Measurements from ENCODE around the gene THADA.
"Not testable (repeated sequence)": the region's sequence is repeated elsewhere in the genome, so short reads cannot be mapped to it uniquely, and the experiment has no call there.

Gene THADA

DNA sequence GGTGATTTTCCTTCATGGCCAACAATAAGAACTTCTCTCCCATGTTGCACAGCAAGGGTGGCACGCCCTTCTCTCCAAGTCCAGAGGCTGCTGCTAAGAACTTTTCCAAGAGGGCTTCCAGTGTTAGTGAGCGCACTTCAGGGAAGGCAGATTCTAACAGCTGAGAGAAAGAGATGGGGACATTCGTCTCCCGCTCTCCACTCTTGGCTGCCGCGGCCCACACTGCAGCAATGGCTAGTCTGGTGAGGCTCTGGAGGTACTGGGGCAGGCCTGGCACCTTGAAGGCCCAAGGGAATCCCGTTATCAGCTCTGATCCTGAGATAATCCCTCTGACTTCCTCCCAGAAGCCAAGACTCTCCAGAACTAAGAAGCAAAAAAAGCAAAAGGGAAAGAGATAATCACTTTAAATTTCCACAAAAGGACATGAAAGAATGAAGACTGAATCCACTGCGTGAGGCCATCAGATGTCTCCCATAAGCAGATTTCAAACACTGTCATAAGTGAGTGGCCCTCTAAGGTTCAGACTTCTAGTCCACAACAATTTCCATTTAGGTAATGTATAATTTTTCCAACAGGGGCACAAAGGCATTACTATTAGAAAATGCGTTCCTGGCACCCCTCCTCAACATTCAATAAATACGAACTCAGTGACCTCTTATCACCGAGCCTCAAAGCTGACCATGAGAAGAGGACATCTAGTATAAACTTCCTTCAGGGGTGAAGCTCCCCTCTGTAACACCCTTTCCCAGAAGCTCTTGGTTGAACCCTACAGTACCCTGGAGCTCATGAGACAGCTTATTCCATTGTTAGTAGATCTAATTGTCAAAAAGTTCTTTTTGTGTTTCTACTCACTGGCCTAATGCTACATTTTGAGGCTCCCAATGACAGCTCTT lies 302.7 kb downstream of the THADA start:
- DNase-seq: no peak

DNA sequence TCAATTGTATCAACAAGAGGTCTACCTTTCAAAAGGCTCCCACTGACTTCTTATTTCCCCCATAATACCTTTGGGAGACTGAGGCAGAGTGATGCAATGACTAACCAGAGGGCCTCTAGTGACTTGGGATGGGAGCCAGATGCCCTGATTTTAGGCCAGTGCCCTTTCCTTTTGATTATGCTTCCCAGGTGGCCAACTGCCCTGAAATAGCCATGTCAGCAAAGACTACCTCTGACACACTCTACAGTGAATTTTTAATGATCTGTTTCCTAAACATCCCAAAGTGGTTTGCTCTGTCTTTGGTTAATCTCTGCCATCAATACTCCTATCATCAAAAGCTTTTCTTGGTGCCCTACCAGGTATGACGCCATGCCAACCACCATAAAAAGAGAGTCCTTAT lies 303.5 kb downstream of the THADA start:
- DNase-seq: no peak

DNA sequence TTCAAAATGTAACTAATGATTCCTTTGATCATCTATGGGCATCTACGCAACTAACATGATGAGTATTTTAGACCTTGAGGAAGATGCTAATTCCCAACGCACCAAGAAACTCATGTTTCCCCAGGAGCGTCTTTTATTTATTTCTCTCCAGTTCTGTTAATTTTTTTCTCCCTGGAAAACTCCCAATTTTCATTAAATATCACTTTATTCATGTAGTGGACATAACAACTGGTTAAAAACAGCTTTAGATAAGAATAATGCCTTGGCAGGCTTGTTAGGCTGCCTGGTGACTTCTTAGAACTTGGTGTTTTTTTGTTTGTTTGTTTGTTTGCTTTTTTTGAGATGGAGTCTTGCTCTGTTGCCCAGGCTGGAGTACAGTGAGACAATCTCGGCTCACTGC lies 306.5 kb downstream of the THADA start:
- DNase-seq: no peak

DNA sequence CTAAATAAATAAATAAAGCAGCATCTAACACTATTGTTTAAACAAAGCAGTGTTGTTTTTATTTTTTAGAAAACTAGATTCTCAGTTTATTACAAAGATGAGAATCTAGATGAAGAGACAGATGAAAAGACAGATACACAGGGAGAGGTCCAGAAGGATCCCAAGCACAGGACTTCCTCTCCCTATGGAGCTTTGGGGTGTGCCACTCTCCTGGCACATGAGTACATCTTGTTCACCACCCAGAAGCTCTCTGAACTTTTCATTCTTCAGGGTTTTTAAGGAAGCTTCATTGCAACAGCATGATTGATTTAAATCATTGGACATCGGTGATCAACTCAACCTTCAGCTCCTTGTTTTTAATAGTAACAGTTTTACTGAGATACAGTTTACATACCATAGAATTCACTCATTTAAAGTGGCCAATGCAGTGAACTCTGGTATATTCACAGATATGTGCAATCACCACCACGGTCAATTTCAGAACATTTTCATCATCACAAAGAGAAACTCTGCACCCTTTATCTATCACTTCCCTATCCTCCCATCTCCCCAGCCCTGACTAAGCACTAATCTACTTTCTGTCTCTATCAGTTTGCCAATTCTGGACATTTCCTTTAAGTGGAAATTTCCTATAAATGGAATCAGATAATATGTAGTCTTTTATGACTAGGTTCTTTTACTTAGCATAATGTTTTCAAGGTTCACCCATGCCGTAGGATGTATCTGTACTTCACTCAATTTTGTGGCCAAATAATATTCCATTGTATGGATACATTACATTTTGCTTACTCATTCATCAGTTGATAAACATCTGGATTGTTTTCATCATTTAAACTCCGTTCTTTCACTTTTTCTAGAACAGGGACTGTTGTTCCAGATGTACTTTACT lies 307.2 kb downstream of the THADA start:
- no peak for DNase-seq

DNA sequence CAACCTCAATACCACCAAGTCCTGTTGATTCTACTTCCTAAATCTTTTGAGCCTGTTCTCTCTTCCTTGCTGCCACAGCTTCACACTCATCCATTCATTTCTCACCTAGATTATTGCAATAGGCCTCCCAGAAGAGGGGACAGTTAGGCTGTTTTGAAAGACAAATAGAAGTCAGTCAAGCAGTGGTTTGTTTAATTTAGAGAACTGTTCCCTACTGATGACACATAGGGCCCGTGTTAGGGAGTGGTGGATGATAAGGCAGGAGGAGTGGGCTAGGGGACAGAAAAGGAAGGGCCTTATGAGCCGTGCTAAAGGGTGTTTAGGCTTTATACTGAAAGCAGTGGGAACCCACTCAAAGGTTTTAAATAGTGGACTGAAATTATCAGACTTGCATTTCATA lies 309.9 kb downstream of the THADA start:
- DNase-seq: no peak

DNA sequence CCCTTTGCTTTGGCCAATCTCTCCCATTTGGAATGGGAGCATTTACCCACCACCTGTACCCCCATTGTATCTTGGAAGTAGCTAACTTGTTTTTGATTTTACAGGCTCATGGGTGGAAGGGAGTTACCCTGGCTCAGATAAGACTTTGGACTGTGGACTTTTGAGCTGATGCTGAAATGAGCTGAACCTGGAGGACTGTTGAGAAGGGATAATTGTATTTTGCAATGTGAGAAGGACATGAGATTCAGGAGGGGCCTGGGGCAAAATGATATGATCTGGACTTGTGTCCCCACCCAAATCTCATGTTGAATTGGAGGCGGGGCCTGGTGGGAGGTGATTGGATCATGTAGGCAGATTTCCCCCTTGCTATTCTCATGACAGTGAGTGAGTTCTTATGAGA lies 310.9 kb downstream of the THADA start:
- no peak for DNase-seq

DNA sequence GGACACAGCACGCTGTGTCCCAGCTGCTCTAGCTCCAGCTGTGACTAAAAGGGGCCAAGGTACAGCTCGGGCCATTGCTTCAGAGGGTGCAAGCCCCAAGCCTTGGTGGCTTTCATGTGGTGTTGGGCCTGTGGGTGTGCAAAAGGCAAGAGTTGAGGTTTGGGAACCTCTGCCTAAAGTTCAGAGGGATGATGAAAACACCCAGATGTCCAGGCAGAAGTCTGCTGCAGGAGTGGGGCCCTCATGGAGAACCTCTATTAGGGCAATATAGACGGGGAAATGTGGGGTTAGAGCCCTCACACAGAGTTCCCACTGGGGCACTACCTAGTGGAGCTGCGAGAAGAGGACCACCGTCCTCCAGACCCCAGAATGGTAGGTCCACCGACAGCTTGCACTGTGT lies 311.5 kb downstream of the THADA start:
- not testable (repeated sequence) for DNase-seq

DNA sequence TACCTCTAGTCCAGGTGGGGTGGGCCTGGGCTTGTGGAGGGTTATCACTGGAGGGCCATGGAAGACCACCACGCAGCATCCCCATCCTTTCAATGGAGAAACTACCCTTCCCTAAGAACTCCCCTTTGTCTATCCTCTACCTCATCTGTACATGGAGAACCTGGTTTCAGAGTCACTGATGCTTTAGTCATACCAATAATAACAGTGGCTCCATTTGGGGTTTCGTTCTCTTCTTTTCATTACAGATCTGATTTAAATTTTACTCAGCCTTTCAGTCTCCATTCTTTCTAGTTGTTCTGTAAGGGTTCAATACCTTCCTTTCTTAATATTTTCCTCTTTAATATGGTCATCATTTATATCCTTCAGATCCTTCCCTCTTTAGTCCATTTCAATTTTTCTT lies 314.8 kb downstream of the THADA start:
- no peak for DNase-seq

DNA sequence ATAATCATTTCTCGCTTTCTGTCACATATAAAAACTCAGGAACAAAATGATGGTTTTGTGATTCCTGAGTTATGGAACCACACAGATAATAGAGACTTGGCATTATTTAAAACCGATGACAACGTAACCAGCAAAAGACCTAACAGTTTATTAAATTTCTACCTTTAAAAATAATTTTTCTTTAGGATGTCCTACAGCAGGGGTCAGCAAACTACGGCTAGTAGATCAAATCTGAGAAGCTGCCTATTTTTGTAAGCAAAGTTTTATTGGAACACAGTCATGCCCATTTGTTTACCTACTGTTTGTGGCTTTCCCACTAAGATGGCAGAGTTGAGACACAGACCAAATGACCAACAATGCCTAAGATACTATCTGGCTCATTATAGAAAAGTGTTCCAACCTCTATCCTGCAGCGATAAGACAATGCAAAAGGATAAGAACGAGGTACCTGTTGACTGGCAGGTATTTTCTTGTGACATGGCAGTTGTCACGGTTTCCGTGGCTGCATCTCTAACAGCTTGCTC lies 316.5 kb downstream of the THADA start:
- no peak for DNase-seq

DNA sequence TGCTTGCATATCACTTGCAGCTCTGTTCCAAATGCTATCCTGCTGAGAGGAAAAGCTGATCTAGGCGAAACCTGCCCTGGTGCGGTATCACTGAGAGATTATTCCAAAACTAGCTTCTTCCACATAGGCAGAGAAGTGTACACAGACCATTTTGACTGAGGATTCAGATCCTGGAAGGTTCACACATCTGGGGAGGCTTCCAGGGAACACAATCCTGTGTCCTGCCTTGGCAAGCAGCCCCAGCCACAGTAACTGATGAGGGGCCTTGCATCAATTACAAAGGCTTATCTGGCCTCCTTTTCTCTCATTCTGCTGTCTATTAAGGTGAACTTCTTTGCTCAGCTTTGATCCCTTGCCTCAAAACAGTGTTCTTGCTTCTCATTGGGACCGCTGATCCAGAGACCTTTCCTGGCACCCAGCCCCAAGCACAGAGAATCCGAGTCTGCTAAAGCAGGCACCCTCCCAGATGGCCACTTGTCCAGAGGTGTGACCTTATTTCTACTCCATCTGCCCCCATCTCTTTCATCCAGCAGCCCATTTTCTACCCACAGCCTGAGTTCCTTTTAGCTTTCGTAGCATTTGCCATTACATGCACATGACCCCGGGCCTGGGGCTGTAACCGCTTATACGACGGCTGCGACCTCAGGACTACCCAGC lies 317.1 kb downstream of the THADA start:
- peak; percentile 44 for DNase-seq

DNA sequence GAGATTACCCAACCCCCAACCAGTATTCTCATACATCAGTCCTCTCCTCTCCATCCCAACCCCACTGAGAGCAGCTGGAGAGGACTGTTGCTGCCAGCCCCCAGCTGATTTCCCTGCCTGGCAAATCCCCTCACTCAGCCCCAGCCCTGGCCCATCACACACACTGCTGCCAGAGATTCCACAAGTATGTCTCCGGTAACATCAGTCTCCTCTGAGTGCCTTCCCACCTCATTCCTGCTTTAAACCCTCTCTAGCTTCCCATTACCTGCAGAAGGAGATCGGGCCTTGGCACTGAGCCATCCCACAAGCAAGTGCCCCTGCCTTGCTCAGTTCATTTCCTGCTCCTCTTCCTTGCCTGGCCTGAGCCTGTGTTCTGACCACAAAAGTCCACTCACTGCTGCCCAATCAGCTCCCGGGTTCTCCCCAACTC lies 318.9 kb downstream of the THADA start:
- DNase-seq: peak; percentile 66

DNA sequence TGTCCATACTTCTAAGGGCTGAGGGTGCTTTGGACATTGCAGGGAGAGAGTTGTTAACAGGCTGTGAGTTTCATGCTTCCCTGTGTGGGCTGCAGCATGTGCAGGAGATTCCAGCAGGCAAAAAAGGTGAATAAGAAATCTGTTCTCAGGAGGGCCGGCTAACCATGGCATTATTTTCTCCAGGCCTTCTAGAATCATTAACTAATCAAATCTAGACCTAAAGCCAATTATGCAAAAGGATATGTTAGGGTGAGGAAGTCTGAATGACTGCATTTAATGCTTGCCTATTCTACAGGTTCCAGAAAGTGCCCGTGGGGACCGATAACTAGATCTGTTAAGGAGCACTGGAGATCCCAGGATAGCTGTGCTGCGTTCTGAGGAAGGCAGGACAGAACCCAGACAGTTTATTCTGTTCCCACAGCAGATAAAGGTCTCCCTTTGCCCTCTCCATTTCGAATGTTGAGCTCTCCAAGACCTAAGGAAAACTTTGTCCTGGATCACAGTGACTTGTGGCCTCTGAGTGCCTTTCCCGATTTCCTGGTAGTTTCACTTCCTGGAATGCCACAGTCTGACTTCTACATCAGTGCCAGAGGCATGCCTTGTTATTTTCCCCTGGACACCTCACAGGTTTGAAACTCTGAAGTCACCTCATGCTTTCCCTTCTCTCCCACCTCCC lies 319.4 kb downstream of the THADA start:
- DNase-seq: no peak

DNA sequence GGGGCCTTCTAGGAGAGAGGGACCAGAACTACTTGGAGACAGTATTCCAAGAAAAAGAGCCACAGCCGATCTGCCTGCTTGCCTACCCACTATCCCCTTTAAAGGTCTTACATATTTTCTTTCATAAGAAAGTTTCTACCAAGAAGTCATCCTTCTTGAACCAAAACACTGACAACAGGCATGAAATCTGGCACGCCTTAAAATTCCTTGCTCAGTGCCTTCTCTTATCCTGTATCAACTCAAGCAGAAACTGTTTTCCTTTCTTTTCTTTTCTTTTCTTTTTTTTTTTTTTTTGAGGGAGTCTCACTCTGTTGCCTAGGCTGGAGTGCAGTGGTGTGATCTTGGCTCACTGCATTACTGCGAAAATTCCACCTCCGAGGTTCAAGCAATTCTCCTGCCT lies 321.1 kb downstream of the THADA start:
- no peak for DNase-seq

DNA sequence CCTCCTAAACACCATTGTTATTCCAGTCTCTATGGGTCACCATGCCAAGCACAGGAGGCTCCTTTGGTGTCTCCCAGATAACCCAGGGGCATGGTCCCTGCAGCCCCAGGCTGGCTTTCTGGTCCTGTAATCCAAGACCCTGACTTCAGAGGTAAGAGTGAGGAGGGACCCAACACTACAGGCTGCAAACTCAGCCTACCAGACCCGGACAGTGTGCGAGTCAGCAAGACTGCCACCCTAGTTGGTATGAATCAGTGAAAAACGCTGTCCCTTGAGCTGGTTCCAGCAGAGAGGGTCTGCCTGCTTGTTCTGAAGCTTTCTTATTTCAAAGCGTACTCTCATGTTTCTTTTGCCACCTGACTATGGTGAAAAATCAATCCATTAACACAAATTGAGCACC lies 321.8 kb downstream of the THADA start:
- DNase-seq: no peak

DNA sequence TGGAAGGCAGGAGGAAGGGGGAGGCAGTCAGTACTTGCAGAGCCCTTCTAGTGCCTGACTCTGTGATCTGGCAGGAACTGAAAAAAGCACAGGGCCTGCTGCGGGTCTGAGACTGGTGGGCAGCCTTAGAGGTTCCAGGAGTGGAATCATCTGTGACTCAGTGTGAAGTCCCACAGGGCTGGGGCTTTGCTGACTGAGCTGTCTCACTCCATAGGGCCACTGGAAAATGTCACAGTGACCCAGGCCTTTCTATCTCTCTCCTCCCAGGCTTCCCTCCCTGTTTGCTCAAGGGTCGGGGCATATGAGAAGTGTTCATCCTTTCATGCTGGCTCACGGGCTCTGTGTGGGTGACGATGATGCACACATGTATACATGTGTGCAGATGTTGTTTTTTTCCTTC lies 322.3 kb downstream of the THADA start:
- DNase-seq: no peak

DNA sequence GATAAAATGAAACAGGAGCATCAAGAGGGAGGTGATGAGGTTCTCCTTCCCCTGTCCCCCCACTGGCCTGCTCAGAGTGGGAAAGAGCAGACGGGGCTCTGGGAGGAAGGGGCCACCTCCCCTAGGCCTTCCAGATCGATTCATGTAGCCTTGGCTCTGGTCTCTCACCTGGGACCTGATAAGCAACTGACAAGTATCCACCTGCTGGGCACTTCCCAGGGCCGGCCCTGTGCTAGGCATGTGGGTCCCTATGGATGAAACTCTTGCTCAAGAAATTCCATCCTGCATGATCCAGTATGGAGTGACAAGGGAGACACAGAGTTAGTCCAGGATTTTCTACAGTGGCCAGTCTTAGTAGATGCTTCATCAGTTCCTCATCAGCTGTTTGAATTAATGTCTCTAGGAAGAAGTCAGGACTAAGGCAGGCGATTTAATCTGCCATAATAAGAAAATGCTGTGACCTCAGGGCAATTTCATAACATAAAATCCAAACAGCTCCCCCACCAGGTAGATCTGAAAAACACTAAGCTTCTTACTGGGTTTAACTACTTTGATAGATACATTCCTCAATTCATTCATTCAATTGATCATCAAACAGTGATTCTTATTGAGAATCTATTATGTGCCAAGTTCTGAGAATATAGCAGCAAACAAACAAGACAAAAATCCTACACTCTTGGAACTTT lies 324.8 kb downstream of the THADA start:
- DNase-seq: no peak

DNA sequence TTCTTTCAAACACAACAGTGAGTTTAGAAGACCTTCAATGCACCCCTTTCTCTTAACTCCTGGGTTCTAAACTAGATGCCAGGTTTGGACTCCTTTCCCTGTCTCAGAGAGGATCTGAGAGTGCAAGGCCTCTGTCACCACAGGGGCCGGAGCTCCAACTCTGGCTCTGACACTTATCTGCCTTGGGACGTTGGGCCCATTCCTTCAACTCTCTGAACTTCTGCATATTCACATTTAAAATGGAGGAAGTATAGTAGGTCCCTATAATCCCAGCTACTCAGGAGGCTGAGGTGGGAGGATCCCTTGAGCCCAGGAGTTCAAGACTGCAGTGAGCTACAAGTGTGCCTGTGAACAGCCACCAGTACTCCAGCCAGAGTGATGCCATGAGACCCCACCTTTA lies 325.4 kb downstream of the THADA start:
- no peak for DNase-seq

DNA sequence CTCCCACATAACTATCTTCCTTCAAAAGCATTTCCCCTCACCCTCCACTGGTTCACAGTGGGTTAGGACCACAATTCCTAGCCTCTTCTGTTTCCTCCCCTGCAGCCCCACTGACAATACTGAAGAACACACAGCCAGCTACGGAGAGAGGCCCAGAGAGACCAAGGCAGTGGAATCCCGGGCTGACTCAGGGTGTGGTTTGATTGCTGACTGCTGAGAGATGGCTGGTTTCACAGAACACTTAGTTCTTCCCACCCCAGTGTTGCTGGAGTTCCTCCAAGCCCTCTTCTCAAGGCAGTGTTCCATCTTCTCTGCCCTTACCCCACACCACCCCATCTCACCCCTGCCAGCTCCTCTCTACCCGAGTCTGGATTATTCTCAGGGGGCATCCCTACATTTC lies 326.1 kb downstream of the THADA start:
- peak; percentile 61 for DNase-seq

DNA sequence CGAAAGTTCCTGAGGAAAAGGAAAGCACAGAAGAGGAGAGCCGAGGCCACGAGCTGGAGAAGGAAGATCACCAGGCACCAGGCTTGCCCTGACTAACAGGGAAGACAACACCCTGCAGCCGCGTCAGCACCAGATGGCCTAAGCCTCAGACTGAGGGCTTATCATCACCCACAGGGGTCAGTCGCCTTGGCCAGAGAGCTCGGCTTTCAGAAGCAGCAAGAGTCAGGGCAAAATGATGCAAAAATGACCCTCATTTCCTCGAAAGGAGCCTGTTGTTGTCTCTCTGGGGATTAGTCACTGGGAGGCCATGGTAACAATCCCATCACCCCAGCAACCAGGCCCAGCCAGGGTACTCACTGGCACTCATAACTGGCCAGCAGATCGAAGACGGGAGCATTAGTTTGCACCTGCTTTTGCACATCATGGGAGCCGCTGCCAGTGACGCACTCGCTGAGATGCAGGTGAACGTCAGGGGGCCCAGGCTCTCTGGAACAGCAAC lies 326.7 kb downstream of the THADA start:
- peak; percentile 61 for DNase-seq

DNA sequence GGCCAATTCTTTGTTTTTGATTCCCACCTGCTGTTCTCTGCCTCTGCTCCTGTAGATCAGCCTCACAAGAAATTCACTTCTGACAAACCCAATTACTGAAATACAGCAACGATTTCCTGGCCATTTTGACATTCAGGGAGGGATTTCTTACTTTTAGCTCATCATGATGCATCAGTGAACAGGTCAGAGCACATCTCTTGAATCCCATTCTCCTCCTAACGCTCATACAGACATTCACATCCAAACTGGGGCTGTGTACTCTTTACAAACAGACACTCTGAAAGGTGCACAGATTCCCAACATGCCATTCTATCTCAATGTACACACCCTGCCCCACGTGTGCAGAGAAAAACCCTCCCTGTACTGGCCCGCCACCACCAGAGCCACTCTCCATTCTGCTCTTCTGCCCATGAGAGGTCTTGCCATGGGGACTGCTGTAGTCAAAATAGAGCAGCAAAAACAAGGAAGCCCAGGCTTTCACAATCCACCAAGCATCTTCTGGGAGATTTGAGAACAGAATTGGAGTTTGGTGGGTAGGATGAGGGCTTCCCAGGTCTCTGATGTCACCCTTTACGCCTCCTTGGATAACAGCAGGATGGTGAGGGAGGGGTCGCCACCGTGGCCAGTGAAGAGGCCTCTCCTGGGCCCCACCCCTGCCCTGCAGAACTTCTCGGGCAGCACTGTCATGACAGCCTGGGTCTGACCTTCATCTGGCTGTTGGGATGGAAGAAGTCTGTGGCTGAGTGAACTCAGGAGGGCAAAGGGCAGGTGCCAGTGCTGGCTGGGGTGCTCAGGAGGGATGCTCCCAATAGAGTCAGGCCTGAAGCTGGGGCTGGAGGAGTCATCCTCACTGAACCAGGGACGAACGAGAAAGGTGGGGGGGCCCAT lies 327.5 kb downstream of the THADA start:
- no peak for DNase-seq

DNA sequence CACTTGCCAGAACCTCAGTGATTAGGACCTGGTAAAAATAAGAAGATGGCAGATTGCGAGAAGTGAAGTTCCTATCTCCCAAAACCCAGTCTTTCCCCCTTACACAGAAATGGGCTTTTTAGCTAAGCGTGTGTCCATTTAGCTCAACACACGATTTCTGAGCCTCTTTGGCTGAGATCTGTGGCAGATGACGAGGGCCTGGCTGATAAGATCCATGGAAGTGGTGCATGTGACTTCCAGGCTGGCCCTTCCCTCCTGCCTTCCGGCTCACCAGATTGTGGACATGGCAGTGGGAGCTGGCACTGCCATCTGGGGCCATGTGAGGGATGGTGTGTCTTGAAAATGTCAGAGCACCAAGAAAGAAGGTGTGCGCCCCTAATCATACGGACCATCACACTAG lies 328.5 kb downstream of the THADA start:
- DNase-seq: no peak

All from right hindlimb (tissue), 1 donor.